ENCODE measurements around the gene DHX40.

DNA sequence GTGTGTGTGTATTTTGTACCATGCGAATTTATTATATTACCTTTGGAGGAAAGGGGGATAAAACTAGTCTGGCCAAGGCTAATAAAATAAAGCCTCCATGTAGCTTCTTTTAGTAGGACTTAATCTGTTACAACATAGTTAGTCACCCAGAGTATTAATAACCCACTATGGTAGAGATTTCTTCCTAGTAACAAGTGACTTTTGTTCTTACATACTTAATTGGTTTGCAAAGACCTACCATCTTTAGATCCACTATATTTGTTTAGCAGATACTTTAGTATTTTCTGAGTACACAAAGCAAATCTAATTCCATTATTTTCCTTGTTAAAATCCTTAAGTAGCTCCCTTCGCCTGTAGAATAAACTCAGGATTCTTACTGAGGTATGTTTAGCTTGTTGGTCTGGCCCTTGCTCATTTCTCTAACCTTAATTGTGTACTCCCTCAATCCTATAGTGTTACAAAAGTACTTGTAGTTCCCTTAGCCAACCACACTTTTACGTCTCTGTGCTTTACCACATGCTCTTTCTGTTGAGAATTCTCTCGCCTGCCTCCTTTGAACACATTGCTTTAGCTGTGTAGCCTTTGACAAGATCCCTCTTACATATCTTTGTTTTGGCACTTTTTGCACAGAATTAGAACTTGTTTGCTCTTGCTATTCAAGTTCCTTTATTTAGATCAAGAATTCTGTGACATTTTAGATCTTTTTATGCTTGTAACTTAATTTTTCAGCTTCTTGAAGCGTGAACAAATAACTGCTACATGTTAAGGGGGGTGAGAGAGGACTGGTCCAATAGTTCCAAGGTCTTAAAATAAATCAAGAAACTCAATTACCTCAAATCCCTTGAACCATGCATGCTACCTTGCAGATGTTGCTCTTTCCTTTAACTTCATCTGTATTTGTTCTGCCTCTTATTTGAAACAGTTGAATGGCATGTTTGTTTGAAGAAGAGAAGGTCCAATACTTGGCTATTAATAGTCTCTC, 78.0 kb downstream of the DHX40 start:
- TF ChIP-seq, protein P1, sequence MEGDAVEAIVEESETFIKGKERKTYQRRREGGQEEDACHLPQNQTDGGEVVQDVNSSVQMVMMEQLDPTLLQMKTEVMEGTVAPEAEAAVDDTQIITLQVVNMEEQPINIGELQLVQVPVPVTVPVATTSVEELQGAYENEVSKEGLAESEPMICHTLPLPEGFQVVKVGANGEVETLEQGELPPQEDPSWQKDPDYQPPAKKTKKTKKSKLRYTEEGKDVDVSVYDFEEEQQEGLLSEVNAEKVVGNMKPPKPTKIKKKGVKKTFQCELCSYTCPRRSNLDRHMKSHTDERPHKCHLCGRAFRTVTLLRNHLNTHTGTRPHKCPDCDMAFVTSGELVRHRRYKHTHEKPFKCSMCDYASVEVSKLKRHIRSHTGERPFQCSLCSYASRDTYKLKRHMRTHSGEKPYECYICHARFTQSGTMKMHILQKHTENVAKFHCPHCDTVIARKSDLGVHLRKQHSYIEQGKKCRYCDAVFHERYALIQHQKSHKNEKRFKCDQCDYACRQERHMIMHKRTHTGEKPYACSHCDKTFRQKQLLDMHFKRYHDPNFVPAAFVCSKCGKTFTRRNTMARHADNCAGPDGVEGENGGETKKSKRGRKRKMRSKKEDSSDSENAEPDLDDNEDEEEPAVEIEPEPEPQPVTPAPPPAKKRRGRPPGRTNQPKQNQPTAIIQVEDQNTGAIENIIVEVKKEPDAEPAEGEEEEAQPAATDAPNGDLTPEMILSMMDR (IDR thresholded peaks at IDR 0.05; ENCODE audit: low read length): no peak
- TF ChIP-seq EZH2 (IDR thresholded peaks at IDR 0.05; ENCODE audit: borderline replicate concordance, low read length): no peak
